ENCODE results near the gene C2orf49. TPM values are rescaled to one million over a fixed set of nuclear protein-coding genes. Genes with fewer than 3 reads are reported as not detected.
A peak's percentile ranks its signal among the peaks of the same experiment; 100 is the strongest.

The C2orf49 gene
- total and polyA plus RNA-seq, 2 donors (not counting 3 experiments of a cell fraction or from before 2014, with no cell fraction given) = 4.6 to 15.0 TPM

DNA sequence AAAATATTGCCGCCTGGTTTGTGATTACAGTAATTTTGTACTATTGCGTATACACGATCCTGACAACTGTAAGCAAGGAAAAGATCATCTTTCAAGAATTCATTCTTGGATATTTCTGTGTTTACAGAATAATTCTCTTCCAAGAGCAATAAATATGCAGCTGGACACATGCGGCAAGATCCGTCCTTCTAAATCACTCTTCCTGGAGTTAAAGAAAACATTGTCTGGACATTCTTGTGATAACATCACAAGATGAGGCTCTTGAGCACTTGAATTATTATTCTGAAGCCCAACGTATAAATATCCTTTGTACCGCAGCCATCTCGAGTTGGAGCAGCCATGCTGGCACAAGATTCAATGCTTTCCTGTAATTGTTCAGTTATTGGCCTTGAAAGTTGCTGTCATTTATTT, 51.6 kb downstream of the C2orf49 start:
- no TSS peak for BruUV-seq (replicated peaks)
- H3K9ac ChIP-seq (replicated peaks; ENCODE audit: extremely low read depth, insufficient read depth, low read length) = peak overlapping the region; percentile 84
- DNase-seq (ENCODE audit: low read depth, low spot score) (peak; percentile 99), FAIRE-seq (peak; percentile 90)
- TF ChIP-seq EZH2 (IDR thresholded peaks at IDR 0.05; ENCODE audit: borderline replicate concordance, low read depth, low read length, severe bottlenecking) (no peak), GATA2 (IDR thresholded peaks at IDR 0.05; ENCODE audit: insufficient read depth, insufficient read length, low read depth, low read length) (peak; percentile 97), MAX (IDR thresholded peaks at IDR 0.05; ENCODE audit: insufficient read depth, insufficient read length) (no peak), JUN (IDR thresholded peaks at IDR 0.05; ENCODE audit: borderline replicate concordance, insufficient read depth, insufficient read length, low read depth) (peak; percentile 48), FOS (IDR thresholded peaks at IDR 0.05; ENCODE audit: borderline replicate concordance, insufficient read depth, low read length) (peak; percentile 40), POLR2A (IDR thresholded peaks at IDR 0.05; ENCODE audit: low read depth, low read length) (peak; percentile 72), MYC (IDR thresholded peaks at IDR 0.05; ENCODE audit: low read depth, low read length) (no peak), POLR2AphosphoS5 (IDR thresholded peaks at IDR 0.05; ENCODE audit: insufficient read depth, low read depth, low read length) (peak; percentile 89)
- TF ChIP-seq, protein P1, sequence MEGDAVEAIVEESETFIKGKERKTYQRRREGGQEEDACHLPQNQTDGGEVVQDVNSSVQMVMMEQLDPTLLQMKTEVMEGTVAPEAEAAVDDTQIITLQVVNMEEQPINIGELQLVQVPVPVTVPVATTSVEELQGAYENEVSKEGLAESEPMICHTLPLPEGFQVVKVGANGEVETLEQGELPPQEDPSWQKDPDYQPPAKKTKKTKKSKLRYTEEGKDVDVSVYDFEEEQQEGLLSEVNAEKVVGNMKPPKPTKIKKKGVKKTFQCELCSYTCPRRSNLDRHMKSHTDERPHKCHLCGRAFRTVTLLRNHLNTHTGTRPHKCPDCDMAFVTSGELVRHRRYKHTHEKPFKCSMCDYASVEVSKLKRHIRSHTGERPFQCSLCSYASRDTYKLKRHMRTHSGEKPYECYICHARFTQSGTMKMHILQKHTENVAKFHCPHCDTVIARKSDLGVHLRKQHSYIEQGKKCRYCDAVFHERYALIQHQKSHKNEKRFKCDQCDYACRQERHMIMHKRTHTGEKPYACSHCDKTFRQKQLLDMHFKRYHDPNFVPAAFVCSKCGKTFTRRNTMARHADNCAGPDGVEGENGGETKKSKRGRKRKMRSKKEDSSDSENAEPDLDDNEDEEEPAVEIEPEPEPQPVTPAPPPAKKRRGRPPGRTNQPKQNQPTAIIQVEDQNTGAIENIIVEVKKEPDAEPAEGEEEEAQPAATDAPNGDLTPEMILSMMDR (IDR thresholded peaks at IDR 0.05; ENCODE audit: extremely low read depth in 1 of 2, insufficient read depth in 1 of 2, low read depth in 1 of 2, low read length in 2 of 2) = no peak
- H3K36me3 ChIP-seq (ENCODE audit: control insufficient read depth in 2 of 2, extremely low read depth in 1 of 2, insufficient read depth in 2 of 2, low read length in 2 of 2) = peaks cover 27 to 28% of the 10 kb centered on the region in 2 experiments
- POLR2A ChIA-PET = interaction anchor here (0.6 to 1.6 kb wide), 7 partner anchors 8 to 132 kb away, joined by 3 to 16 read pairs (median 7); partner anchors contain the start of gene FHL2
- H3K79me2 ChIP-seq (ENCODE audit: control insufficient read depth, insufficient read depth, low read length) = peaks cover 89% of the 10 kb centered on the region
- peaks cover 72% of the 10 kb centered on the region for H3K4me1 ChIP-seq (ENCODE audit: control insufficient read depth, extremely low read depth, insufficient read depth, low read length)
- no peaks in the 10 kb centered on the region for H3K9me1 ChIP-seq (replicated peaks; ENCODE audit: control insufficient read depth, extremely low read depth, insufficient read depth, low read length)
- H2AFZ ChIP-seq (ENCODE audit: low read depth, low read length) = no peak overlapping the region
- H3K27ac ChIP-seq (ENCODE audit: insufficient read depth, low read depth, low read length) = peak overlapping the region; percentile 92
- CTCF ChIA-PET = interaction anchor here (1.1 to 3.8 kb wide), 9 partner anchors 8 to 132 kb away, joined by 3 to 27 read pairs (median 4); partner anchors contain the start of gene FHL2
- no peaks in the 10 kb centered on the region for H3K9me3 ChIP-seq (replicated peaks; ENCODE audit: control insufficient read depth, insufficient read depth, low read length)
- no peaks in the 10 kb centered on the region for H3K27me3 ChIP-seq (ENCODE audit: control insufficient read depth in 2 of 2, insufficient read depth in 2 of 2, low read length in 2 of 2)
- intact Hi-C loops (cut with micrococcal nuclease) (loop anchor here (1.0 kb wide), 4 partner anchors 8 to 64 kb away; no protein-coding TSS in a partner anchor), dilution Hi-C loops (cut with MboI; ENCODE audit: extremely low pct_ligation_motif_present, low sequenced_read_pairs) (no loop called here)
- H4K20me1 ChIP-seq (replicated peaks; ENCODE audit: control insufficient read depth, extremely low read depth, insufficient read depth, low read length) = no peaks in the 10 kb centered on the region
- no peak overlapping the region for H3K4me3 ChIP-seq (replicated peaks in 1 of 3; ENCODE audit: insufficient read depth in 1 of 3, low read depth in 1 of 3, low read length in 3 of 3)
- peak overlapping the region; percentile 47 for H3K4me2 ChIP-seq (ENCODE audit: insufficient read depth, low read length)

Measured in endothelial cell of umbilical vein (primary cell).